ENCODE results near the gene TMEM255A.
"Not testable (repeated sequence)": the region's sequence is repeated elsewhere in the genome, so short reads cannot be mapped to it uniquely, and the experiment has no call there.

Gene TMEM255A

GRCh38 chrX:120310861-120311726 is at the start of gene TMEM255A:
TSS of gene TMEM255A (minus strand) at chrX:120311461. CDS start at chrX:120311309, 152 bp downstream.
- peak; percentile 17 for DNase-seq

DNA sequence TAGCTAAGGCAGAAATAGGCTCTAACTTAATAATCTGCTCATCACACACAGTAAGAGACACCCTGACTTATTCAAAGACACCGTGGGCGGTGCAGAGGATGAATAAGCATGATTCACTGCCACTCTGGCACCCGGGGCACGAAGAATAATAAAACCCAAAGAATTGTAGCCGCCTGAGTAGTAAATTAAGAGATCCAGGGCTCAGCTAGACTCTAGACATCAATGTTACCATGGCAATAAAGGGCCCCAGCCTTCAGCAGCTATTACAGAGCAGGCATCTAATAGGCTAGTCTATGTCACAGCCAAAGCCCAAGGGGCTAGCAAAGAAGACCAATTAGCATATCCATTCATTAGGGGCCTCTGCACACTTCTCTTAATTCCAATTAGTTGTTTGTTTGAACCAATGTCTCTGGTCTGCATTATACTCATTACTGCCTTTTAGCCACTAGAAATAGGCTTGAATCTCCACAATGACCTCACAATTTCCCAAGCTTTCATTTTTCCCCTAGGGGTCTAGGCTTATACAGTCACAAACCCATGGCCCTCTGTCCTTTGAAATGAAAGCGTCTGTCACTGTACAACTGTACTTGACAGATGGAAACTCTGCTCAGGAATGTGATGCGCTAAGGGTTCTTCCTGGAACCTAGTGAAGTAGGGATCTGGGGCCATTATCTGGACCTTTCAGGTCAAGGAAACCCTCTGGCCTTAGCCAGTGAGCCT is 47.6 kb upstream of the TMEM255A start:
- no peak for DNase-seq

DNA sequence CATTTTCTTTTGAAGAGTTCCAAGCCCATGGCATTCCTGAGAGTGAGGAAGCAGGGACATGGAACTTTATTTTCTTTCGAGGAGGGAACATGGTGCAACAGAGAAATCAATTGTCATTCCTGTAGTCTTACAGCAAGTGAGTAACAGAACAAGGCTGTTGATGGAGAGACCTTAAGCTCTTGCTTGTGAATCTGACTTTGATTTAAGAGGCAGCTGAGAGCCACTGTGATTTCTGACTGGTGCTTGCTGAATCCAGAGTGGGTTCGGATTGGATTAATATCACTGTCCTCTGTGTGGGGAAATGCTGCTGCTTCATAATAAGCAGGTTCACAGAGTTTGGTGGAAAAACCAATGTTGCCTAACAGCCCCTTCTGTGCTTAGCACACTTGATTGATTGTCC is 45.9 kb upstream of the TMEM255A start:
- DNase-seq = no peak

GRCh38 chrX:120356084-120356483 is 44.8 kb upstream of the TMEM255A start:
- DNase-seq = no peak

DNA sequence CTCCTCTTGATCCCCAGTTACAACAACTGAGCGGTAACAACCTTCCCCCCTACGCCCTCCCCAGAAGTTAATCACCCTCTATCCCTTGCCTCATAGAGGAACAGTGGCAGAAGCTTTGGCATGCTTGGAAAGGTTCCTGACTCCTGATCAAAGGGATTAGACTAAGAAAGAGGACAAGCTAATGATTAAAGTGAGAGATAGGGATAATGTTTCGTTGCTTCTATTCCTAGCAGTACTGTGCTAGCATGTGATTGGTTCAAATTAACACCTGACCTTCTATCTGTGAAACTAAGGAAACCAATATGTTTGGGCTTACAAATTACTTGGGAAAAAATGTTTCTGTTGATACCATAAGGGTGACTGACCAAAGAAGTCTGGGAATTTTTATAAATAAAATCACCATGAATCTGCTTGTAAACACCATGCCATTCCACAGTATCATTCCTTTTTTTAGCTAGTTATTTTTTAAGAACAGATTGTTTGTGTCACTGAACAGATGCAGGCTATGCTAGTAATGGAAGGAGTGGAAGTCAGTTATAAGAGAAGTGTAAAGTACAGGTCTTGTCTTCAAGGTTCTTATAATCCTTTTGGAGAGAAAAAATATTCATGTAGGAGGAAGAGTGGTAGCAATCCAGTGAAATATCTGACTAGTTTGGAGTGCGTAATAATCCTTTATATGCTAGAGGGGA is 39.3 kb upstream of the TMEM255A start:
- DNase-seq = no peak

- not testable (repeated sequence) for DNase-seq
Measured at GRCh38 chrX:120344566-120344965, 33.3 kb upstream of the TMEM255A start.

DNA sequence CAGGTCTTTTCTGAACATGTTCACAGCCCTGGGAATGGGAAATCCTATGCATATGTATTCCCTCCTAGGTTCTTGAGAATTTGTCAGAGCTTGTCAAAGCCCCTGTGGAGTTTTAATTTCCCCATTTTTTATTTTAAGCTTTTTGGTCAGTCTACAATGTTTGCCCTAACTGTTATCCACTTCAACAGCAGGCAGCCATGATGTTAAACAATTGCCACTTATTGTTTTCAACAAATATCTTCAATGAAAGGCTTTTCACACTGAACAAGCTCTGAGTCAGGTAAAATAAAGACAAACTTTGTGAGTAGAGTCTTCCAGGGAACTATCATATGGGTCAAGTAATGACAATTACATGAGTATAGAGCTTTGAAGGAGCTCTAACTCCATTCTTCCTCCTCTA is 25.6 kb upstream of the TMEM255A start:
- no peak for DNase-seq

- no peak for DNase-seq
Measured at GRCh38 chrX:120335289-120335688, 24.0 kb upstream of the TMEM255A start.

DNA sequence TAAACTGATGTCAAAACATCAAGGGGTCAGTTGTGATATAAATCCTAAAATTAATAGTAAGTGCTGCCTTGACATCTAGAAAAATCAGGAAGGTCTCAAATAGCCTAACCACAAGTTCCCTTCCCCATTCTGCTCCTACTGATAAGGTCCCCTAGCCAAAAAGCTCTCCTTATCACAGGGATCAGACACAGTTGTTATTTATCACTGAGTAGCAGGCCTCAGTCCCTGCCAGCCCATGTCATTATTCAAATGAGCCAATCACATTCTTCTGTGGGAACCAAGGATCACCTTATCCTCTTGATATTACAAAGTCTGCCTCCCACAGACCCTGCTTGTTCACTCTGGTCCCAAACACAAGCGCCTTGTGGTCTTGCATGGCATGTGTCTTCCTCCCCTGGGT is 23.3 kb upstream of the TMEM255A start:
- no peak for DNase-seq

DNA sequence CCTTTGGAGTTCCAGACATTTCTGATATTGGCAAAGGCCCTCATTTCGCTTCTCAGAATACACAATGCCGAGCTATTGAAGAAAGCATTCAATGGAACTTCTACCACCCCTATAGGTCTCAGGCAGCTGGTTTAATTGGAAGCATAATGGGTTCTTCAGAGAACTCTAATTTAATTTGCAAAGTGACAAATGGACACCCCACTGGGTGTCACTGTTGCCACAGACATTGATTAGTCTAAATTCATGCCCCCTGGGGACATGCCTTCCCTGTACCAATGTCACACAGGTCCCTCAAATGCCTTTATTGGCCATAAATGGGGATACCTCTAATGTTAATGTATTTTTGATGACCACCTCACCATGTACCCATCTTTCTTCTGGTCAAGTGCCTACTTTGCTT is 22.9 kb upstream of the TMEM255A start:
- DNase-seq = no peak

GRCh38 chrX:120332394-120332793 is 21.1 kb upstream of the TMEM255A start:
- DNase-seq = no peak

DNA sequence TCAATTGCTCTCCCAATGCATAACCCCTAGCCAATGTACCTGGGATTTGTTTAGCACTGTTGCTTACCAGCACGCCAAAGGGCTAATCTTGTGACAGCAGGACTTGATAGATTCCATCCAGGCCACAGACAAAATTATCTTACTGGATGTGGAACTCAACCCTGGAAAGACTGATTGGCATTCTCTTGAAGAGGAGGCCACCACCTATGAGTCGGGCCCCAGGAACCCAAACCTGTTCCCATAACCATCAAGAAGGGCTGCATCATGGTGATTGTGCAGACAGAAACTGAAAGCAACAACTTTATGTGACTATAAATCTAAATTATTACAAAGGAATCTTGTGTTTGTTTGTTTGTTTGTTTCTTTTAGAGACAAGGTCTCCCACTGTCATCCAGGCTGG is 19.9 kb upstream of the TMEM255A start:
- no peak for DNase-seq

GRCh38 chrX:120321520-120322281 is 10.4 kb upstream of the TMEM255A start:
- DNase-seq = no peak

DNA sequence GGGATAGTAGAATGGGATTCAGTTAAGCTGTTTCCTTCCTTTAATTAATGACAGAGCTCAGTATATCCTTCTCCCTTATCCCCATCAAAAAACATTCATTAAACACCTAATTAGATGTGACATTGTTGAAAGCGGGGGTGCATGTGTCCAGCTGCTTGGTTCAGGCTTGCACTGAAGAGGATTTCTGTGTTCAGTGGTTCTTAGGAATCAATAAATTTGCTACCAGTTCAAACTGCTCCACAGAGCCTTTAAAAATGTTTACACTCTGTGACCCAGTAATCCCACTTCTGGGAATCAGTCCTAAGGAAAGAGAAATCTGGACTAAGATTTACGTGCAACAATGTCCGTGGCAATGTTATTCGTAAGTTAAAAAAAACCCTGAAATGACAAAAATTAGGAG is 7.2 kb upstream of the TMEM255A start:
- no peak for DNase-seq

DNA sequence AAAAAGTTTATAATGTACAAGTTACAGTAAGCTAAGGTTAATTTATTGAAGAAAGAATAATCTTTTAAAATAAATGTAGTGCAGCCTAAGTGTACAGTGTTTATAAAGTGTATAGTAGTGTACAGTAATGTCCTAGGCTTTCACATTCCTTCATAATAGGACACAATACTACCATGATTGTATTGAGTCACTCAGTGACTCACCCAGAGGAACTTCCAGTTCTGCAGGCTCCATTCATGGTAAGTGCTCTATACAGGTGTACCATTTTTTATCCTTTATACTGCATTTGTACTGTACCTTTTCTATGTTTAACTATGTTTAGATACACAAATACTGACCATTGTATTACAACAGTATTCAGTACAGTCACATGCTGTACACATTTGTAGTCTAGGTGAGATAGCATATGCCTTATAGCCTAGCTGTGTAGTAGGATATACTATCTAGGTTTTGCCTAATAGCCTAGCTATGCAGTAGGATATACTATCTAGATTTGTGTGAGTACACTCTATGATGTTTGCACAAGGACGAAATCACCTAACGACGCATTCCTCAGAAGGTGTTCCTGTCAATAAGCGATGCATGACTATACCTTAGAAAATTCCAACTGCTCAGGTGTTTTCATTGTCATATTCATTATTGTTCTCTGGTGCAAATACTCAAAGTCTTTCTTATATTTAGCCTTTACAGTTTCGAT is 5.5 kb upstream of the TMEM255A start:
- peak; percentile 13 for DNase-seq

DNA sequence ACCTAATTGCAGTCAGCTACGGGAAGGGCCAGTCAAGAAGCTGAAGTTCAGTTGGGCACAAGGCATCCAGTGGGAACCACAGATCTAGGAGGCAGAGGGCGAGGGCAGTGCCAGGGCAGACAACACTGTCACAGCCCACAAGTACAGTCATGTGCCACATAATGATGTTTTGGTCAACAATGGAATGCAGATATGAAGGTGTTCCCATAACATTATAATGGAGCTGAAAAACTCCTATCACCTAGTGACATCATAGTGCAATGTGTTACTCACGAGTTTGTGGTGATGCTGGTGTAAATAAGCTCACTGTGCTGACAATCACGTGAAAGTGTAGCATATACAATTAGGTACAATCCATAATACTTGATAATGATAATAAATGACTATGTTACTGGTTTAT is 4.5 kb upstream of the TMEM255A start:
- DNase-seq = no peak

DNA sequence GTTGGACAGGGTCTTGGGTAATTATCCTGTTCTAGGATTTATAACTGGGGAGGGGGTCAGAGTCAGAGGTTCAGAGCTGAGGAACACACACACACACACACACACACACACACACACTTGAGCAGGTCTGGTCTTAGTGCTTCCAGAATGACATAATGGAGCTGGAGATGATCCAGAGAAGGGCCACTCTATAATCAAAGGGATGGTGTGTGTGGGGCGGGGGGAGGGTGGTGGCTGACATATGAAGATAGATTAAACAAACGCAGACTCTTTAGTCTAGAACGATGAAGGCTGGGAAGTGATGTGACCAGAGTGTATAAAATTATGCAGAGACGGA is 434 bp upstream of the TMEM255A start:
- DNase-seq = peak; percentile 8

DNA sequence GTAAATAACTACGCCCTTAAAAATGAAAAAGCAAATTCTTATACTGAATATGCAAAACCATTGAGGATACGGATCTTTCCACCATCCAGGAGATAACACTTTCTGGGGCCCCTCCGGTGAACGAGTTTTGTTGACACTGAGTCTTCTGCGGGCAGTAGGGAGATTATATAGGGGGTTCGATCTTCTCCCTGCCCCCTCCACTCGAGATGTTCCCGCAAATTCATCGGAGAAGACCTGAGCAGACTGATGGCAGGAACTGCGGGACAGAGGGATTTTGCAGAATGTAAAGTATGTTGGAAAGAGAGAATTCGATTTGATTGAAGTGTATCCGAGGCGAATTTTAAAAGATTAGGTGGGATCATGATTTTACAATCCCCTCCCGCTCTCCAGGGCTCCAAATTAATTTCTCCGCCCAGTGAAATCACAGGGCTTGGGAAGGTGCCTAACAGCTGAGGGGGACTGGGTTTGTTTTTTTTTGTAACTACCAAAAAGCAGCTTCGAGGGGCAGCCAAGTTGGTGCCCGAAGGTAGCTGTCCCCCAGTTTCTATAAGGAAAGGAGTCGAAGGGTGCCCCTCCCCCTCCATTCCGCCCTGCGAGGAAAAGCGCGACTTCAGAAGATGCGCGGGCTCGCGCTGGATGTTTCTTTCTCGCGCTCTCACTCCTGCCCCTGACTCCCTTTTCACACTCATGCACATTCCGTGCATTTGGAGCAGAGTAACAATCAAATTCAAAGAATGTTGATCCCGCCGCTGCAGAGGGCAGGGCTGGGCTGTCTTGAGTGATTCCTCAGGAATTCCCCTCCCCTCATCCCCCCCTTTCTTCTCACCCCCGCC is 1.2 kb downstream of the TMEM255A start:
- peak; percentile 43 for DNase-seq

DNA sequence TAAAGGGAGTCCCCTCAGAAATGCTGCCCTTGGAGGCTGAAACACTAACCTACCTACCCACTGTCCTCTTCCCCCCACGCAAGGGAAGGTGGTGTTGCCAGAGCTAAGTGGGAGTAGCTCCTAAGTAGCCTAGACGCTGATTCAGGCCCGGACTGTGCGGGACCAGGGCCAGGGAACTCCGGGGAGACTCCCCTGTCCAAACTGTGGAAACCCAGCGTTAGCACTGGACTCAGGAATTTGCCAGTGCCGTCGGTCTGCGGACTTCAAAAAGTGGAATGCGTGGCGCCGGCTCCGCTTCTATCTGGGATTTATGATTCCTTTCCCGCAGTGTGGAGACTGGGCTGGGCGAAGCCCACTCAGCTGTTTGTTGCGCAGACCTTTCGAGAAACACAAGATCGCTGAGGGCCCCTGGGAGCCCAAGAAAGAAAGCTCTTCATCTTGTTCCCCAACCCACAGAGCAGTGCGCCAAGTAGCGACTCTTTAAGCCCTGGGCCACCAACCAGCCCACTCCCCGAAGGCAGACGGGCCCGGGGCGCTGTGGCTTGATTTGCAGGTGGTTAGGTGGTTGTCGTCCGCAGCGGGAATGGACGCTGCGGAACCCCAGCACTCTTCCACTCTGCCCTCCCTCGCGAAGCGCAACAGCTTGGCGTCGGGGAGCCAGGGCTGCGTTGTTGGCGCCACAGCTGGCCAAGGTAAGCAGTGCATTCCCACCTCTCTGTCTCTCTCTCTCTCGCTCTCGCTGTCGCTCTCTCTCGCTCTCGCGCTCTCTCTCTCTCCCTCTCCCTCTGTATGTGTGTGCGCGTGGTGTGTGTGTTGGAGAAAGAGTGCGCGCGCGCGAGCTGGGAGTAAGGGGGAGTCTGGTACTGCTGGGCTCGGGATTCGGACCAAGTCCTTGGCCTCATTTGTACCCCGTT is 2.0 kb downstream of the TMEM255A start:
- peak; percentile 62 for DNase-seq

DNA sequence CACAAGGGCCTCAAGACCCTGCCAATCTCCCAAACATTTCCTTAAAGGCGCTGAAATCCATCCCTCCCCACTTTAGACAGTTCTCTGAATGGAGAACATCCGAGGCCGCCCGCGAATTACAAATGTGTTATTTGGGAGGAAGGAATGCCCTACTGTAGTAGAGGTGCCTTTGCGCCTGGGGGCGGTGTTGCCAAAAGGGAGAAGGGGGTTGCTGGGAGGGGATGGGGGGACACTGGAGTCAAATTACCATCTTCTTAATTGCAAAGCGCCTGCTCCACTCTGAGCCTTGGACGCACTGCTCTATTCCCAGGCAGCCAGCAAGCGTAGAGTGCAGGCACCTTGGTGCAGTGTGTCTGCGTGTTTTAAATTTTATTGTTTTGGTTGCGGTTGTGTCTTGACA is 2.7 kb downstream of the TMEM255A start:
- DNase-seq = peak; percentile 3

Data from fibroblast of upper back skin (primary cell).